ENCODE results near the gene NRM.

DNA sequence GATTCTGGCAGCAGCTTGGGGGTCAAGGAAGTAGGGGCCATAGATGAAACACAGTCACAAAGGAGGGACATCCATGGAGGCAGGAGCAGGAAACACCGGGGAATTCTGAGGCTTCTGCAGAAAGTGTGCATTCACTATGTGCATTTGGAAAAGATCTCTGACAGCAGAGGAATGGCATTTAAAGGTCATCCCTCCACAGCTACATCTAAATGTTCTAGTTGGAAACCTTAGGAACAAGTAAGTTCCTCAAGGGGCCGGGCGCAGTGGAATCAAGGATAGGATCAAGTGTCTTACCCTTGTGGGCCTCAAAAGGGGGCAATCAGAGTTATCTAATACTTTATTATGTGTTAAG lies 35.1 kb downstream of the NRM start:
- TF ChIP-seq, protein P1, sequence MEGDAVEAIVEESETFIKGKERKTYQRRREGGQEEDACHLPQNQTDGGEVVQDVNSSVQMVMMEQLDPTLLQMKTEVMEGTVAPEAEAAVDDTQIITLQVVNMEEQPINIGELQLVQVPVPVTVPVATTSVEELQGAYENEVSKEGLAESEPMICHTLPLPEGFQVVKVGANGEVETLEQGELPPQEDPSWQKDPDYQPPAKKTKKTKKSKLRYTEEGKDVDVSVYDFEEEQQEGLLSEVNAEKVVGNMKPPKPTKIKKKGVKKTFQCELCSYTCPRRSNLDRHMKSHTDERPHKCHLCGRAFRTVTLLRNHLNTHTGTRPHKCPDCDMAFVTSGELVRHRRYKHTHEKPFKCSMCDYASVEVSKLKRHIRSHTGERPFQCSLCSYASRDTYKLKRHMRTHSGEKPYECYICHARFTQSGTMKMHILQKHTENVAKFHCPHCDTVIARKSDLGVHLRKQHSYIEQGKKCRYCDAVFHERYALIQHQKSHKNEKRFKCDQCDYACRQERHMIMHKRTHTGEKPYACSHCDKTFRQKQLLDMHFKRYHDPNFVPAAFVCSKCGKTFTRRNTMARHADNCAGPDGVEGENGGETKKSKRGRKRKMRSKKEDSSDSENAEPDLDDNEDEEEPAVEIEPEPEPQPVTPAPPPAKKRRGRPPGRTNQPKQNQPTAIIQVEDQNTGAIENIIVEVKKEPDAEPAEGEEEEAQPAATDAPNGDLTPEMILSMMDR (IDR thresholded peaks at IDR 0.05), result no peak
- no peak for TF ChIP-seq POLR2AphosphoS5 (IDR thresholded peaks at IDR 0.05)
- no peak for TF ChIP-seq POLR2A (IDR thresholded peaks at IDR 0.05)
- TF ChIP-seq EP300 (IDR thresholded peaks at IDR 0.05), result no peak

All from gastroesophageal sphincter (tissue), 3 donors.